MM.1S (cell line): ENCODE results near the gene ADCY3.

Source experiments
- CTCF ChIP-seq: fragments of 300-600 bp; sonication (generic); IDR thresholded peaks from 2 replicates; pipeline ENCODE4 v1.5.1; 2016; ENCODE audit warnings: antibody characterized with exemption, low read length, mixed read lengths
- EZH2phosphoT487 ChIP-seq: fragments of 300-600 bp; sonication (generic); IDR thresholded peaks from 2 replicates; pipeline ENCODE4 v1.6.1; 2018; ENCODE audit warnings: antibody characterized with exemption, low read length

GRCh38 chr2:24915175-24915574 is 4.9 kb downstream of the ADCY3 start:
- no peak for TF ChIP-seq CTCF
- TF ChIP-seq EZH2phosphoT487, result no peak
